Measurements from ENCODE around the gene SMAD5. TPM values are rescaled to one million over a fixed set of nuclear protein-coding genes. Genes with fewer than 3 reads are reported as not detected.

SMAD5 gene
- total RNA-seq, 1 experiment from 2014 or later: 106 TPM

DNA sequence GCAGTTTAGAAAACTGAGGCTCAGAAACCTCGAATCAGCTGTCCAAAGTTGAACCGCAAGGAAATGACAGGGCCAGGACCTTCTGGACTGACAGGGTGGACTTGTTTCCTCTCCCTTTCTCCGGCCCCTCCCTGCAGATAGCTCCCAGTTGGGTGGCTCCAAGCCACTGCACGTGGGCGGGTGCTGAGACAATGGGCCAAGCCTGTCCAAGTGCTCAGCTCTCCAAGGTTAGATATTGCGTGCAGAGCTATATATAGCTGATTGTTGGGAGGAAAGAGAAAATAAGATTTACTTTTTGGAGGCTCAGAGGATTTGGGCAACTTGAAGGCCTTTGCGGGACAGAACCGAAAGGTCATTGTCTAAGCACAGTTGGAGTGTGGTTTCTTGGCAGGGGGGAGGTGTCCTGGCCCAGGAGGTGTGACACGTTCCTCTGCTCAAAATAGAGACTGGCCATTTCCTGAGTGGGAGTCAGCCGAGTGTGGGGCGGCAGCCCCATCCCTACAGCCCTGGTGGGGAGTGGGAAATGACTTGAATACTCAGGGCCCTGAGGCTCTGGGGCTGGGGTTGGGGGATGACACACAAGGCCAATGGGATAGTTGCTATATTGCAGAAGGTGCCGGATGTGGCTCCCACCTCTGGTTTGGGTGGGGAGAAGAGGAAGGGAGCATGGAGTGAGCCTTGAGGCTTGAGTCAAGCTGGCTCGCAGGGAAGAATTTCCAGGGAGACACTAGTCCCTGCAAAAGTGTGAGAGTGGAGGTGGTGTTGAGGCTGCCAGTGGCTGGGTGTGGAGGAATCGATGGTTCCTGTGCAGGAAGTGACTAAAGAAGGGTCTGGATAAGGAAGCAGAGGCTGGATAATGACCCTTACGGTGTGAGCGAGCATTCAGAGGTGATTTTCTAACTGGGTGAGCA lies 44.4 kb upstream of the SMAD5 start:
- no peaks in the 10 kb centered on the region for H3K9me3 Mint-ChIP-seq (ENCODE audit: unreplicated experiment)
- intact Hi-C loops (cut with micrococcal nuclease): no loop called here
- no peaks in the 10 kb centered on the region for H3K27me3 Mint-ChIP-seq (ENCODE audit: insufficient read depth, unreplicated experiment)
- ChIA-PET CTCF (interaction anchor here (0.7 to 2.9 kb wide), 9 partner anchors 11 to 340 kb away, joined by 3 to 12 read pairs (median 3); no protein-coding TSS in a partner anchor), POLR2A (interaction anchor here (0.6 to 2.9 kb wide), 8 partner anchors 21 to 1250 kb away, joined by 3 to 21 read pairs (median 4); partner anchors contain the start of gene SMAD5)
- H3K4me3 Mint-ChIP-seq (ENCODE audit: unreplicated experiment): no peak overlapping the region
- DNase-seq (ENCODE audit: unreplicated experiment): peak; percentile 84
- H3K27ac Mint-ChIP-seq (ENCODE audit: low read depth, unreplicated experiment): peak overlapping the region; percentile 8
- no TSS peak for BruUV-seq (replicated peaks)
- H3K36me3 Mint-ChIP-seq (ENCODE audit: insufficient read depth, unreplicated experiment): no peaks in the 10 kb centered on the region
- H3K4me1 Mint-ChIP-seq (ENCODE audit: insufficient read depth, unreplicated experiment): peaks cover 10% of the 10 kb centered on the region
- no peak for TF ChIP-seq CTCF (IDR thresholded peaks at IDR 0.05; ENCODE audit: unreplicated experiment)

DNA sequence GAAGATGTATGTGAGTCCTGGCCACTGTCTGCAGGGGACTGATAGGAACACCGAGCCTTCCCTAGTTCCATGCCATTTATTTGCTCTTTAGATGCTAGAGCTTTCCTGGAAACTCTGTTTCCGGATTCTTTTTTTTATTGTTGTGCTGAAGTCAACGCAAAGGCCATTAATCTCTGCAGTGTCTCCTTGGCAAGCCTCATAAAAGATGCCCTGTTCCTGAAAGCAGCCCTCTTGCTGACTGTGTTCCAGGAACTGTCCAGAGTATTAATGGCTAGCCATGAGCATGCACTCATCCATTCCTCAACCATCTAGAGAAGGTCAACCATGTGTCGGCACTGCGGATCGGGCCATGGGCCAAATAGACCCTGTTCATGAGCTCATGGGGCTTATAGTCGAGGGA lies 42.9 kb upstream of the SMAD5 start:
- DNase-seq (ENCODE audit: unreplicated experiment): no peak
- CTCF ChIA-PET: interaction anchor here (0.9 kb wide), 1 partner anchor 54 kb away, joined by 4 read pairs; no protein-coding TSS in a partner anchor
- intact Hi-C loops (cut with micrococcal nuclease): no loop called here
- no TSS peak for BruUV-seq (replicated peaks)
- no peak overlapping the region for H3K4me3 Mint-ChIP-seq (ENCODE audit: unreplicated experiment)
- POLR2A ChIA-PET: no interaction called here
- H3K36me3 Mint-ChIP-seq (ENCODE audit: insufficient read depth, unreplicated experiment): no peaks in the 10 kb centered on the region
- no peak overlapping the region for H3K27ac Mint-ChIP-seq (ENCODE audit: low read depth, unreplicated experiment)
- H3K27me3 Mint-ChIP-seq (ENCODE audit: insufficient read depth, unreplicated experiment): no peaks in the 10 kb centered on the region
- no peaks in the 10 kb centered on the region for H3K9me3 Mint-ChIP-seq (ENCODE audit: unreplicated experiment)
- no peak for TF ChIP-seq CTCF (IDR thresholded peaks at IDR 0.05; ENCODE audit: unreplicated experiment)
- peaks cover 10% of the 10 kb centered on the region for H3K4me1 Mint-ChIP-seq (ENCODE audit: insufficient read depth, unreplicated experiment)

DNA sequence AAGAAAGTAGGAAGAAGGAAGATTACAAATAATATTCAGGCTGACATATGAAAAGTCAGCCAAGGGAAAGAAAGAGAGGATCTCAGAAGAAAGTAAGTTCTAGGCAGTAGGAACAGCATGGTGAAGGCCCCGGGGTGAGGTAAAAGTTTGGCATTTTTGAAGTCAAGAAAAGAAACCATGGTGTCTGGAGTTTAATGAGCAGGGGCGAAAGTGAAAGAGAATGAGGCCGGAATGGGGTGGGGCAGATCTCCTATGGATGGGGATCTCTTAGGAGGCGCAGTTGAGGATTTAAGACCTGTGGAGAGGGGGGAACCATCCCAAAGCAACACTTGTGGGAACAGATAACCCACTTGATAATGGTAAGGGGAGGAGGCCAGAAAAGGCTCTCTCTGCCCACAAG lies 42.3 kb upstream of the SMAD5 start:
- no peak overlapping the region for H3K4me3 Mint-ChIP-seq (ENCODE audit: unreplicated experiment)
- no peaks in the 10 kb centered on the region for H3K9me3 Mint-ChIP-seq (ENCODE audit: unreplicated experiment)
- ChIA-PET CTCF (interaction anchor here (0.9 kb wide), 1 partner anchor 55 kb away, joined by 4 read pairs; no protein-coding TSS in a partner anchor), POLR2A (no interaction called here)
- no TSS peak for BruUV-seq (replicated peaks)
- no peaks in the 10 kb centered on the region for H3K36me3 Mint-ChIP-seq (ENCODE audit: insufficient read depth, unreplicated experiment)
- no peak overlapping the region for H3K27ac Mint-ChIP-seq (ENCODE audit: low read depth, unreplicated experiment)
- DNase-seq (ENCODE audit: unreplicated experiment): no peak
- intact Hi-C loops (cut with micrococcal nuclease): no loop called here
- TF ChIP-seq CTCF (IDR thresholded peaks at IDR 0.05; ENCODE audit: unreplicated experiment): no peak
- H3K4me1 Mint-ChIP-seq (ENCODE audit: insufficient read depth, unreplicated experiment): peaks cover 10% of the 10 kb centered on the region
- H3K27me3 Mint-ChIP-seq (ENCODE audit: insufficient read depth, unreplicated experiment): no peaks in the 10 kb centered on the region

DNA sequence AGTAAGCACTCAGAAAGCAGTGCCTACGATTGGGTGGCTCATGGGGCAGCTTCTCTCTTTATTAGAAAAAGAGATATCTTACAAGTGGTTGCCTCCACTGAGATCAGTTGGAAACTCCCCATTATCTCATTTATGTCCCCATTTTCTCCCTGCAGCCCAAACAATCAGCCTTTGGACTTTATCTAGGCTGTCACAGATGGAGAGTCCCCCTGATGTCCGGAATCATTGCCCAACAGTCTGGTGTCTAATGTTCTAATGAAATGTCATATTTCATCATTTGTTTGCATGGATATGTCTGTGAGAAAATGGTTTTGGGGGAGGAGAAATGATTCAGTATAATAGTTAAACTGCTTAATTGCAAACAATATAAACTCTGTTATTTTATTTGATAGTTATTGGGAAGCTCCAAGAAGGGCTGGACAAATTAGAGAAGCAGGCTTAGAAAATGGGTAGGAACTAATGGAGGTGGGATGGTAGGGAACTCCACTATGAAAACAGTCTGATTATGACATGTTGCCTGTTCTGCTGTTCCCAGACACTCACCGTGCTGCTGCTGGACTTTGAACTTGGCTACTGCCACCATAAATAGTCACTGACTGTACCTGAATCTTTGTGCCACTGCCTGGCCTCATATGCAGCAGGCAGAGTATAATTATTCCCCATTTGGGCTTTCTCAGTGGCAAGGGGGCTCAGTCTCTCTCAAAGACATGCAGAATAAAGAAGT lies 38.3 kb upstream of the SMAD5 start:
- no peak overlapping the region for H3K4me3 Mint-ChIP-seq (ENCODE audit: unreplicated experiment)
- DNase-seq (ENCODE audit: unreplicated experiment): no peak
- no TSS peak for BruUV-seq (replicated peaks)

More for the DNA sequence above, 38.3 kb upstream of the SMAD5 start:
- CTCF ChIA-PET: interaction anchor here (0.6 to 3.2 kb wide), 2 partner anchors 12 to 117 kb away, joined by 3 to 13 read pairs; no protein-coding TSS in a partner anchor
- H3K36me3 Mint-ChIP-seq (ENCODE audit: insufficient read depth, unreplicated experiment): no peaks in the 10 kb centered on the region
- no peak for TF ChIP-seq CTCF (IDR thresholded peaks at IDR 0.05; ENCODE audit: unreplicated experiment)
- intact Hi-C loops (cut with micrococcal nuclease): no loop called here
- POLR2A ChIA-PET: interaction anchor here (0.8 to 1.2 kb wide), 2 partner anchors 52 to 54 kb away, joined by 3 read pairs; no protein-coding TSS in a partner anchor
- H3K4me1 Mint-ChIP-seq (ENCODE audit: insufficient read depth, unreplicated experiment): no peaks in the 10 kb centered on the region
- no peak overlapping the region for H3K27ac Mint-ChIP-seq (ENCODE audit: low read depth, unreplicated experiment)
- H3K27me3 Mint-ChIP-seq (ENCODE audit: insufficient read depth, unreplicated experiment): no peaks in the 10 kb centered on the region
- no peaks in the 10 kb centered on the region for H3K9me3 Mint-ChIP-seq (ENCODE audit: unreplicated experiment)

Data from MCF 10A (cell line).